Retinal pigment epithelial cell (primary cell): Measurements from ENCODE around the gene CEP170.
"Not testable (repeated sequence)": the region's sequence is repeated elsewhere in the genome, so short reads cannot be mapped to it uniquely, and the experiment has no call there.

Source experiments
- DNase-seq: peaks from one replicate; pipeline ENCODE4 v3.0.0-alpha.2; 2010; ENCODE audit warnings: low read depth
- H3K4me3 ChIP-seq: 2 replicates; pipeline ENCODE4 v1.5.1; 2011; ENCODE audit warnings: mild to moderate bottlenecking, low read length, control low read depth, moderate library complexity
- CTCF ChIP-seq: conservative IDR thresholded peaks from 2 replicates; pipeline ENCODE4 v1.5.1; 2011; ENCODE audit warnings: low read depth, low read length, control low read depth, inconsistent platforms

CEP170 gene

GRCh38 chr1:243179720-243180119 lies 75.4 kb downstream of the CEP170 start:
- DNase-seq, result no peak
- TF ChIP-seq CTCF, result no peak
- no peak overlapping the region for H3K4me3 ChIP-seq

GRCh38 chr1:243177792-243178191 lies 77.3 kb downstream of the CEP170 start:
- not testable (repeated sequence) for DNase-seq, H3K4me3 ChIP-seq

- H3K4me3 ChIP-seq, DNase-seq: not testable (repeated sequence)
These were observed 81.2 kb downstream of the CEP170 start for GRCh38 chr1:243173758-243174369.

- H3K4me3 ChIP-seq, DNase-seq: not testable (repeated sequence)
These were observed 90.2 kb downstream of the CEP170 start for GRCh38 chr1:243164911-243165310.

- not testable (repeated sequence) for DNase-seq
These were observed 104.2 kb downstream of the CEP170 start for GRCh38 chr1:243150906-243151305.

GRCh38 chr1:243149120-243149519 lies 106.0 kb downstream of the CEP170 start:
- DNase-seq, result not testable (repeated sequence)

More at GRCh38 chr1:243150906-243151305, 104.2 kb downstream of the CEP170 start:
- not testable (repeated sequence) for H3K4me3 ChIP-seq

GRCh38 chr1:243147351-243147750 lies 107.7 kb downstream of the CEP170 start:
- H3K4me3 ChIP-seq, DNase-seq: not testable (repeated sequence)

More at GRCh38 chr1:243149120-243149519, 106.0 kb downstream of the CEP170 start:
- not testable (repeated sequence) for H3K4me3 ChIP-seq

- DNase-seq, H3K4me3 ChIP-seq: not testable (repeated sequence)
These were observed 114.6 kb downstream of the CEP170 start for GRCh38 chr1:243140498-243140897.

GRCh38 chr1:243122876-243123409 lies 132.1 kb downstream of the CEP170 start:
- not testable (repeated sequence) for H3K4me3 ChIP-seq, DNase-seq

More at GRCh38 chr1:243140498-243140897, 114.6 kb downstream of the CEP170 start:
- peak; percentile 1 for TF ChIP-seq CTCF

- H3K4me3 ChIP-seq, DNase-seq: not testable (repeated sequence)
These were observed 133.1 kb downstream of the CEP170 start for GRCh38 chr1:243121939-243122338.

- H3K4me3 ChIP-seq, DNase-seq: not testable (repeated sequence)
These were observed 136.3 kb downstream of the CEP170 start for GRCh38 chr1:243118601-243119322.

- not testable (repeated sequence) for DNase-seq
These were observed 138.9 kb downstream of the CEP170 start for GRCh38 chr1:243116187-243116586.

GRCh38 chr1:243114769-243115168 lies 140.3 kb downstream of the CEP170 start:
- H3K4me3 ChIP-seq, DNase-seq: not testable (repeated sequence)

More at GRCh38 chr1:243116187-243116586, 138.9 kb downstream of the CEP170 start:
- H3K4me3 ChIP-seq, result not testable (repeated sequence)

GRCh38 chr1:243114059-243114713 lies 140.9 kb downstream of the CEP170 start:
- not testable (repeated sequence) for DNase-seq, H3K4me3 ChIP-seq

- not testable (repeated sequence) for DNase-seq, H3K4me3 ChIP-seq
These were observed 147.9 kb downstream of the CEP170 start for GRCh38 chr1:243107171-243107570.

- H3K4me3 ChIP-seq, DNase-seq: not testable (repeated sequence)
These were observed 149.3 kb downstream of the CEP170 start for GRCh38 chr1:243105652-243106332.
